ENCODE results near the gene TAF1C.

The TAF1C gene

DNA sequence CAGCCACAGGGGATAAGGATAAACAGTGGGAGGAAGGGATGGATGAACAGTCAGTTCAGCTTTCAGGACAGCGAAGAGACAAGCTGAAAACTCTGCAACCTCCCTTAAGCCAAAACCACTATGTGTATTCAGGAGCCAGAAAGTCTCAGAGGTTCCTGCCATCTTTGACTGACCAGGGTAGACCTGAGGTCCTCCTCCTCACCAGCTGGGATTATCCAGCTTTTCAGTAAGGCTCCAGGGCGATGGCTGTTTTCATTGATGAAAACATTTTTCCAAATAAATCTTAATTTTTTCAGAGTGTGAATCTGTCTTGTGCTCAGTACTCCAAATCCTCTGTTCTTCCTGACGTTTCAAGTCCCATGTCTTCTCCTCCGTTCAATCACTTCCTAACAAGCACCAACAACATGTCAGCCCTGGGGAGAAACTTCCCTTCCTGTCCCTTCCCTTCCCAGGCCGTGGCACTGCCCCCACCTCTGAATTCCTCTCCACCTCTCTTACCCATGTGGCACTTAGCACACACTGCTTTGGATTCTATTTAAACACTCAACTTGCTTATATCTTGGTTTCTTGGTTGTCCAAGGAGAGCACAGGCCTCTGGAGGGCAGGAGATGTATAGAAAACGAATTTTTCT is 47.1 kb downstream of the TAF1C start:
- TF ChIP-seq, protein P1, sequence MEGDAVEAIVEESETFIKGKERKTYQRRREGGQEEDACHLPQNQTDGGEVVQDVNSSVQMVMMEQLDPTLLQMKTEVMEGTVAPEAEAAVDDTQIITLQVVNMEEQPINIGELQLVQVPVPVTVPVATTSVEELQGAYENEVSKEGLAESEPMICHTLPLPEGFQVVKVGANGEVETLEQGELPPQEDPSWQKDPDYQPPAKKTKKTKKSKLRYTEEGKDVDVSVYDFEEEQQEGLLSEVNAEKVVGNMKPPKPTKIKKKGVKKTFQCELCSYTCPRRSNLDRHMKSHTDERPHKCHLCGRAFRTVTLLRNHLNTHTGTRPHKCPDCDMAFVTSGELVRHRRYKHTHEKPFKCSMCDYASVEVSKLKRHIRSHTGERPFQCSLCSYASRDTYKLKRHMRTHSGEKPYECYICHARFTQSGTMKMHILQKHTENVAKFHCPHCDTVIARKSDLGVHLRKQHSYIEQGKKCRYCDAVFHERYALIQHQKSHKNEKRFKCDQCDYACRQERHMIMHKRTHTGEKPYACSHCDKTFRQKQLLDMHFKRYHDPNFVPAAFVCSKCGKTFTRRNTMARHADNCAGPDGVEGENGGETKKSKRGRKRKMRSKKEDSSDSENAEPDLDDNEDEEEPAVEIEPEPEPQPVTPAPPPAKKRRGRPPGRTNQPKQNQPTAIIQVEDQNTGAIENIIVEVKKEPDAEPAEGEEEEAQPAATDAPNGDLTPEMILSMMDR (conservative IDR thresholded peaks at IDR 0.05): no peak
- no peak overlapping the region for H3K27ac ChIP-seq

DNA sequence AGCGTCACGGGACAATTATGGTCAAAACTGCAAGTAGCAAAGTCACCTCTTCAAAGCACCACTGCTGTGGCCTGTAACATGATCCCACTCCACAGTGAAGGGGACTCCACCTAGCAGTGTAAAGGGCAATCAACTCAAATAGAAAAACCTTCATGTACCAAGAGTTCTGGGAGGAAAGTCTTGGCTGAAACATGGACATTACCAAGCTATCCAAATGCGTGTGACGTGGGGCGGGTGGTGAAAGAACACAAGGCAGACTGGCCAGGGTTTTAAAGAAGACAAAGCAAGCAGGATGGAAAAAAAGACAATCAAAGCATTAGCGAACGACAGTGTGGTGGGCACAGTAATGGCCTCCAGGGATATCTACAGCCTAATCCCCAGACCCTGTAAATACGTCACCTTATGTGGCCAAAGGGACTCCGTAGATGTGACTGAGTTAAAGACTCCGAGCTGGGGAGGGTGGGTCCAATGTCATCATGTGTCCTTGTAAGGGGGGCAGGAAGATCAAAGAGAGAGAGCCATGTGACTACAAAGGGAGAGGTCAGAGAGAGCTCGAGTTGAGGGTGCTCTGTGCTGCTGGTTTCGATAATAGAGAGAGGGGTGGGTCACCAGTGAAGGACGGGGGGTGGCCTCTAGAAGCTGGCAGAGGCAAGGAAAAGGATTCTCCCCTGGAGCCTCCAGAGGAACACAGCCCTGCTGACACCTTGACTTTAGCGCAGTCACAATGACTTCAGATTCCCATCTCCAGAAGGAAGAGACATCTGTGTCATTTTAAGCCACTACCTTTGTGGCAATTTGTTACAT is 47.8 kb downstream of the TAF1C start:
- H3K27ac ChIP-seq: no peak overlapping the region
- TF ChIP-seq, protein P1 (conservative IDR thresholded peaks at IDR 0.05): no peak

GRCh38 chr16:84138500-84138823 is 48.4 kb downstream of the TAF1C start:
- no peak overlapping the region for H3K27ac ChIP-seq
- TF ChIP-seq, protein P1 (conservative IDR thresholded peaks at IDR 0.05): no peak

- TF ChIP-seq, protein P1 (conservative IDR thresholded peaks at IDR 0.05): no peak
- H3K27ac ChIP-seq: no peak overlapping the region
These were observed 49.0 kb downstream of the TAF1C start for GRCh38 chr16:84137769-84138357.

GRCh38 chr16:84137287-84137686 is 49.6 kb downstream of the TAF1C start:
- H3K27ac ChIP-seq: no peak overlapping the region

DNA sequence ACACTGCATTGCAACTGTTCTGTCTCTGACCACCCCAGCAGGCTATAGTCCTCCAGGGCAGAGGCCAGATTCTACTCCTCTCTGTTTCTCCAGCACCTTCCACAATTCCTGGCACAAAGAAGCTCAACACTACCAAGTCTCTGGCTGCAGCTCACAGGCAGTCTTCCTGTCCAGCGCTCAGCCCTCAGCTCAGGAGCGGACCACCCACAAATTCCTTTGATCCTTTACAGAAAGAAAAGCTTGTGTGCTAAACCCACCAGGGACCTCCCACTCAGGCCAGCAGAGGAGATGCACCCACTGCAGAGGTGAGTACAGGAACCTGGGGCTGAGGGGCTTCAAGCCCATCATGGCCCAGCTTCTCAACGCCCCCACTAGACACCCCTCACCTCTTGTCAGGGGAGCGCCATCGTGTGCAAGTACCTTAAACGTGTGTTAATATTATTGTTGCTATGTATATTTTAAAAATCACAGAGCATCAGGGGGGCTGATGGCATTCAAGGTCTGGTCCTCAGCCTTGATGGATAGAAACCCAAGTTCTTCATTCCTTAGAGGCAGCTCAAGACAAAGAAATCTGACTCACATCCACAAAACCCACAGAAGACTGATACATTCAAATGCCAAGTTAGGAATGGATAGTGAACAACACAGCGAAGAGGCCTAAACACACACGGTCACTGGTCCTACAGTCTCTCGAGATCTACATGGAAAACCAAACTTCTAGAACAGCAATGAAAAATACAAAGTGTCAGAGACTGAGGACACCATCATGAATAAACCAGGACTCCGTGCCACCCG is 50.3 kb downstream of the TAF1C start:
- H3K27ac ChIP-seq: no peak overlapping the region
- TF ChIP-seq, protein P1 (conservative IDR thresholded peaks at IDR 0.05): no peak

More at GRCh38 chr16:84137287-84137686, 49.6 kb downstream of the TAF1C start:
- TF ChIP-seq, protein P1 (conservative IDR thresholded peaks at IDR 0.05): no peak

All from VCaP (cell line).